ENCODE results near the gene UBE2O.
A peak's percentile ranks its signal among the peaks of the same experiment; 100 is the strongest.

Gene UBE2O

DNA sequence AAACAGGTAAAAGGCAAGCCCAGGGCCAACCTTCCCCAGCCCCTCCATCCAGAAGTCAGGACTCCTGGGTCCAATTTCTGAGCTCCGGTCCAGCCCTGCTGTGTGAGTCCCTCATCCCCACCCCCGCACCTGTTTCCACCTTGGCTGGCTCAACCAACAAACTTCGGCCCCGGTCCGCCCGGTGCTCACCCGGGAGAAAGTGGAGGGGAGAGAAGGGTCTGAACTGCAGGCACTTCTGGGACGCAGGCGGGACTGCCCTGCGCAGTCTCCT is 47.7 kb upstream of the UBE2O start:
- Histone ChIP-seq H2BK120ac (ENCODE audit: low read depth, low read length) (peak overlapping the region; percentile 51), H3K4ac (ENCODE audit: low read depth in 1 of 2, low read length in 2 of 2) (peak overlapping the region; percentile 32 to 70), H2BK12ac (ENCODE audit: low read length in 2 of 2) (peak overlapping the region; percentile 12 to 13), H3K23ac (ENCODE audit: low read length in 2 of 2) (no peak overlapping the region), H3K14ac (ENCODE audit: low read length in 2 of 2) (peak overlapping the region in 1 of 2 experiments; percentile 58), H3K79me1 (replicated peaks; ENCODE audit: low read length, poor library complexity, severe bottlenecking) (no peaks in the 10 kb centered on the region), H3K27ac (ENCODE audit: low read length, poor library complexity, severe bottlenecking) (peak overlapping the region; percentile 91), H3K36me3 (ENCODE audit: control insufficient read depth in 1 of 2, insufficient read depth in 2 of 2, low read depth in 1 of 2, low read length in 2 of 2) (peaks cover 0 to 13% of the 10 kb centered on the region in 2 experiments), H3K4me3 (ENCODE audit: insufficient read depth in 1 of 2, low read depth in 1 of 2, low read length in 2 of 2) (peak overlapping the region; percentile 72 to 91), H3K9ac (ENCODE audit: low read length) (peak overlapping the region; percentile 70), H3K4me2 (ENCODE audit: low read length, poor library complexity, severe bottlenecking) (peak overlapping the region; percentile 91), H2AFZ (ENCODE audit: low read depth, low read length) (peak overlapping the region; percentile 32), H3K4me1 (ENCODE audit: control insufficient read depth, insufficient read depth, low read depth, low read length) (peaks cover 52% of the 10 kb centered on the region), H3K9me3 (ENCODE audit: control insufficient read depth, low read length) (no peaks in the 10 kb centered on the region), H3K18ac (ENCODE audit: low read depth in 1 of 2, low read length in 2 of 2) (peak overlapping the region; percentile 16 to 74), H4K8ac (ENCODE audit: low read length) (peak overlapping the region; percentile 74), H2AK5ac (ENCODE audit: low read length, severe bottlenecking) (peak overlapping the region; percentile 35), H2BK15ac (ENCODE audit: low read depth, poor library complexity, severe bottlenecking) (peak overlapping the region; percentile 31), H4K91ac (ENCODE audit: low read length) (no peak overlapping the region), H3K27me3 (ENCODE audit: control insufficient read depth in 1 of 2, insufficient read depth in 1 of 2, low read length in 2 of 2) (peaks cover 0 to 37% of the 10 kb centered on the region in 2 experiments), H2BK5ac (ENCODE audit: low read depth, low read length, poor library complexity, severe bottlenecking) (no peak overlapping the region)
- 10% methylated on average over 7 of the region's 10 CpGs for WGBS
- no peak for DNase-seq

DNA sequence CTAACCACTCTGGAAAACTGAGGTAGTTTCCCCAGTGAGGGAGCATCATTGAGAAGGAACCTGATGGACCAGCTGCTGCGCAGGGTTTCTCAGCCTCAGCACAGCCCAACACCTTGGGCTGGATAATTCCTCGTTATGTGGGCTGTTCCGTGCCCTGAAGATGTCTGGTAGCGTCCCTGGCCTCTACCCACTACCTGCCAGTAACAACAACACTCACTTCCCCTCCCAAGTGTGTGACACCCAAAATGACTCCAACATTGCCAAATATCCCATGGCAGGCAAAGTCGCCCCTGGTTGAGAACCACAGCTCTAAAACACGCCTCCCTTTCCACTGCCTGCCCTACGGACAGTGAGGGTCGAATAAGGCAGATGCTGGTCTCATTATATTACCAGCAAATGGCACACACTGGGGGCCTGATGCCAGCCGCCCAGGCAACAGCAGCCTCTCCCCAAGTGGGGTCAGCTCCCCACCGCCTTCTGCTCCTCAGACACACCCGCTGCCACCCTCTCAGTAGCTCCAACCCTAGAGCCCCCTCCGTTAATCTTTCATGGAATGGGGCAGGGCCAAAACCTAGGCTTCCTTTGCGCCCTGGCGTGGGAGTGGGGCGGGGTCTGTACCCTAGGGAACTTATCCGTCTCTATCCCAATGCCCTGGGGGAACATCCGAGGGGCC is 47.3 kb upstream of the UBE2O start:
- Histone ChIP-seq H2BK15ac (ENCODE audit: low read depth, poor library complexity, severe bottlenecking) (peak overlapping the region; percentile 61), H2BK5ac (ENCODE audit: low read depth, low read length, poor library complexity, severe bottlenecking) (no peak overlapping the region), H2AFZ (ENCODE audit: low read depth, low read length) (no peak overlapping the region), H3K18ac (ENCODE audit: low read depth in 1 of 2, low read length in 2 of 2) (peak overlapping the region; percentile 16 to 74), H3K79me1 (replicated peaks; ENCODE audit: low read length, poor library complexity, severe bottlenecking) (peaks cover under 1% of the 10 kb centered on the region), H3K36me3 (ENCODE audit: control insufficient read depth in 1 of 2, insufficient read depth in 2 of 2, low read depth in 1 of 2, low read length in 2 of 2) (peaks cover 0 to 16% of the 10 kb centered on the region in 2 experiments), H3K14ac (ENCODE audit: low read length in 2 of 2) (no peak overlapping the region), H3K27ac (ENCODE audit: low read length, poor library complexity, severe bottlenecking) (peak overlapping the region; percentile 91), H3K9me3 (ENCODE audit: control insufficient read depth, low read length) (no peaks in the 10 kb centered on the region), H3K4me1 (ENCODE audit: control insufficient read depth, insufficient read depth, low read depth, low read length) (peaks cover 56% of the 10 kb centered on the region), H2BK120ac (ENCODE audit: low read depth, low read length) (peak overlapping the region; percentile 51), H3K4me2 (ENCODE audit: low read length, poor library complexity, severe bottlenecking) (peak overlapping the region; percentile 91), H3K23ac (ENCODE audit: low read length in 2 of 2) (no peak overlapping the region), H3K9ac (ENCODE audit: low read length) (no peak overlapping the region), H3K4ac (ENCODE audit: low read depth in 1 of 2, low read length in 2 of 2) (peak overlapping the region; percentile 32 to 41), H2AK5ac (ENCODE audit: low read length, severe bottlenecking) (peak overlapping the region; percentile 35), H4K8ac (ENCODE audit: low read length) (no peak overlapping the region), H3K4me3 (ENCODE audit: insufficient read depth in 1 of 2, low read depth in 1 of 2, low read length in 2 of 2) (peak overlapping the region in 1 of 2 experiments; percentile 91), H2BK12ac (ENCODE audit: low read length in 2 of 2) (peak overlapping the region; percentile 23 to 49), H4K91ac (ENCODE audit: low read length) (no peak overlapping the region), H3K27me3 (ENCODE audit: control insufficient read depth in 1 of 2, insufficient read depth in 1 of 2, low read length in 2 of 2) (peaks cover 0 to 37% of the 10 kb centered on the region in 2 experiments)
- WGBS = 51% methylated on average over 17 of the region's 17 CpGs
- no peak for DNase-seq

DNA sequence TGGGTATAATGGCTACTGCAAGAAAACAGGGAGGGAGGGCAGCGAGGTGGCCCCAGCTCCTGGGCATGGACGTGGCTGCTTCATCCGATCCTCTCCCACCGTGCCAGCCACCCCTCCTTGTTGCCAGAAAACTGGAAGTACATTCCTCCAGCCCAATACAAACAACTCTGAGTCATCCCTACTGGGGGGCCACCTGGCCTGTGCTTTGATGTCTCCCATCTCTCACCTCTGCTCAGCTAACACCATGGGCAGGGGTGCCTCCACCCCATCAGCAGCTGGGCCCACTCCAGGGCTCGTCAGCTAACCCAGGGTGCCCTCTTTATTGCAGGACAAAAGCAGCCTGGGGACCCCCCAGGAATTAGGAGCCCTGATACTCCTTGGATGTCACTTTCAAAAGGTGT is 46.3 kb upstream of the UBE2O start:
- H3K9ac ChIP-seq (ENCODE audit: low read length) = no peak overlapping the region
- peaks cover 0 to 41% of the 10 kb centered on the region in 2 experiments for H3K27me3 ChIP-seq (ENCODE audit: control insufficient read depth in 1 of 2, insufficient read depth in 1 of 2, low read length in 2 of 2)
- DNase-seq = no peak
- H2AK5ac ChIP-seq (ENCODE audit: low read length, severe bottlenecking) = peak overlapping the region; percentile 92
- H3K36me3 ChIP-seq (ENCODE audit: control insufficient read depth in 1 of 2, insufficient read depth in 2 of 2, low read depth in 1 of 2, low read length in 2 of 2) = peaks cover 0 to 23% of the 10 kb centered on the region in 2 experiments
- peak overlapping the region; percentile 9 to 66 for H2BK12ac ChIP-seq (ENCODE audit: low read length in 2 of 2)
- peaks cover 6% of the 10 kb centered on the region for H3K79me1 ChIP-seq (replicated peaks; ENCODE audit: low read length, poor library complexity, severe bottlenecking)
- peak overlapping the region in 1 of 2 experiments; percentile 50 for H3K14ac ChIP-seq (ENCODE audit: low read length in 2 of 2)
- peak overlapping the region; percentile 6 for H4K91ac ChIP-seq (ENCODE audit: low read length)
- peak overlapping the region; percentile 91 for H3K27ac ChIP-seq (ENCODE audit: low read length, poor library complexity, severe bottlenecking)
- no peaks in the 10 kb centered on the region for H3K9me3 ChIP-seq (ENCODE audit: control insufficient read depth, low read length)
- peaks cover 63% of the 10 kb centered on the region for H3K4me1 ChIP-seq (ENCODE audit: control insufficient read depth, insufficient read depth, low read depth, low read length)
- H2BK5ac ChIP-seq (ENCODE audit: low read depth, low read length, poor library complexity, severe bottlenecking) = peak overlapping the region; percentile 15
- H3K18ac ChIP-seq (ENCODE audit: low read depth in 1 of 2, low read length in 2 of 2) = peak overlapping the region; percentile 61 to 81
- no peak overlapping the region for H4K8ac ChIP-seq (ENCODE audit: low read length)
- peak overlapping the region in 1 of 2 experiments; percentile 66 for H3K4ac ChIP-seq (ENCODE audit: low read depth in 1 of 2, low read length in 2 of 2)
- H2AFZ ChIP-seq (ENCODE audit: low read depth, low read length) = no peak overlapping the region
- no peak overlapping the region for H3K23ac ChIP-seq (ENCODE audit: low read length in 2 of 2)
- peak overlapping the region; percentile 39 for H2BK120ac ChIP-seq (ENCODE audit: low read depth, low read length)
- peak overlapping the region; percentile 91 for H3K4me2 ChIP-seq (ENCODE audit: low read length, poor library complexity, severe bottlenecking)
- WGBS = 56% methylated on average over 5 of the region's 5 CpGs
- H2BK15ac ChIP-seq (ENCODE audit: low read depth, poor library complexity, severe bottlenecking) = no peak overlapping the region
- no peak overlapping the region for H3K4me3 ChIP-seq (ENCODE audit: insufficient read depth in 1 of 2, low read depth in 1 of 2, low read length in 2 of 2)

DNA sequence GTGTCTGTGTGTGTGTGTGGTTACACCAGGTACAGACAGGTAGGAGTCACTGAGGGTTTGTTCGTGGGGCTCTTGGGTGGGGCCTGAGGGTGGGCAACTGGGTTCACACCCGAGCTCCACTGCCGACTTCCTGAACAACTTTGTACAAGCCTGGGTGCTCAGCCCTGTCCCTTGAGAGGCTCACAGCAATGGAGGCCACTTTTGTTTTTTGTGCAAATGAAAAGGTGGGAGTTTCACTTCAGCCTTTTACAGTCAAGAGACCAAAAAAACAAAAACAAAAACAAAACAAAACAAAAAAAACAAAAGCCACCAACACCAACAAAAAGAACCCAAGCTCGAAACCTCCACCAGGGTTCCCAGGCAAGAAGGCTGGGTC is 45.9 kb upstream of the UBE2O start:
- Histone ChIP-seq H2AFZ (ENCODE audit: low read depth, low read length) (no peak overlapping the region), H2BK12ac (ENCODE audit: low read length in 2 of 2) (peak overlapping the region; percentile 66 to 70), H3K14ac (ENCODE audit: low read length in 2 of 2) (peak overlapping the region in 1 of 2 experiments; percentile 50), H2BK5ac (ENCODE audit: low read depth, low read length, poor library complexity, severe bottlenecking) (peak overlapping the region; percentile 57), H3K18ac (ENCODE audit: low read depth in 1 of 2, low read length in 2 of 2) (peak overlapping the region; percentile 90 to 93), H3K79me1 (replicated peaks; ENCODE audit: low read length, poor library complexity, severe bottlenecking) (peaks cover 6% of the 10 kb centered on the region), H3K9ac (ENCODE audit: low read length) (peak overlapping the region; percentile 45), H3K4ac (ENCODE audit: low read depth in 1 of 2, low read length in 2 of 2) (peak overlapping the region; percentile 55 to 66), H3K9me3 (ENCODE audit: control insufficient read depth, low read length) (no peaks in the 10 kb centered on the region), H3K36me3 (ENCODE audit: control insufficient read depth in 1 of 2, insufficient read depth in 2 of 2, low read depth in 1 of 2, low read length in 2 of 2) (peaks cover 0 to 27% of the 10 kb centered on the region in 2 experiments), H3K27ac (ENCODE audit: low read length, poor library complexity, severe bottlenecking) (peak overlapping the region; percentile 91), H3K23ac (ENCODE audit: low read length in 2 of 2) (no peak overlapping the region), H4K91ac (ENCODE audit: low read length) (peak overlapping the region; percentile 55), H2BK120ac (ENCODE audit: low read depth, low read length) (peak overlapping the region; percentile 55), H3K4me3 (ENCODE audit: insufficient read depth in 1 of 2, low read depth in 1 of 2, low read length in 2 of 2) (no peak overlapping the region), H4K8ac (ENCODE audit: low read length) (peak overlapping the region; percentile 97), H3K27me3 (ENCODE audit: control insufficient read depth in 1 of 2, insufficient read depth in 1 of 2, low read length in 2 of 2) (peaks cover 0 to 41% of the 10 kb centered on the region in 2 experiments), H2BK15ac (ENCODE audit: low read depth, poor library complexity, severe bottlenecking) (peak overlapping the region; percentile 2), H2AK5ac (ENCODE audit: low read length, severe bottlenecking) (peak overlapping the region; percentile 92), H3K4me2 (ENCODE audit: low read length, poor library complexity, severe bottlenecking) (peak overlapping the region; percentile 14), H3K4me1 (ENCODE audit: control insufficient read depth, insufficient read depth, low read depth, low read length) (peaks cover 67% of the 10 kb centered on the region)
- DNase-seq = no peak
- 82% methylated on average over 3 of the region's 4 CpGs for WGBS

All from mesenchymal stem cell (in vitro differentiated cells and primary cell).